Mesendoderm (in vitro differentiated cells): ENCODE data around the gene C22orf15.
"Not testable (repeated sequence)": the region's sequence is repeated elsewhere in the genome, so short reads cannot be mapped to it uniquely, and the experiment has no call there.

Experiments used
- DNase-seq: peaks from one replicate; pipeline ENCODE4 v3.0.0; 2013
- H2AK5ac ChIP-seq: 2 replicates; pipeline ENCODE4 v1.6.1; 2013; ENCODE audit warnings: low read length, inconsistent platforms
- H2BK120ac ChIP-seq: 2 replicates; pipeline ENCODE4 v1.6.1; 2013; ENCODE audit warnings: low read depth, mild to moderate bottlenecking, low read length, moderate library complexity, mixed read lengths
- H2BK15ac ChIP-seq: replicated peaks from 2 replicates; pipeline ENCODE4 v1.6.1; 2013; ENCODE audit warnings: low read depth, mild to moderate bottlenecking, moderate library complexity
- H2BK5ac ChIP-seq: 2 replicates; pipeline ENCODE4 v1.6.1; 2013; ENCODE audit warnings: low read length, inconsistent platforms
- H3K18ac ChIP-seq: 2 replicates; pipeline ENCODE4 v1.6.1; 2013; ENCODE audit warnings: mild to moderate bottlenecking, low read length, mixed read lengths
- H3K23ac ChIP-seq: one replicate; pipeline ENCODE4 v1.6.1; 2013; ENCODE audit warnings: low read length
- H3K27ac ChIP-seq: 2 replicates; pipeline ENCODE4 v1.5.1; 2013; ENCODE audit warnings: low read depth, mild to moderate bottlenecking, inconsistent platforms, low read length, moderate library complexity
- H3K27me3 ChIP-seq: 2 replicates; pipeline ENCODE4 v1.6.1; 2013; ENCODE audit warnings: low read length, control low read depth, mild to moderate bottlenecking, inconsistent platforms; ENCODE audit not compliant: insufficient read depth, poor library complexity
- H3K36me3 ChIP-seq: 2 replicates; pipeline ENCODE4 v1.6.1; 2013; ENCODE audit warnings: low read length, inconsistent platforms; ENCODE audit not compliant: control insufficient read depth, insufficient read depth
- H3K4ac ChIP-seq: one replicate; pipeline ENCODE4 v1.6.1; 2013; ENCODE audit warnings: low read depth, mild to moderate bottlenecking, low read length, moderate library complexity
- H3K4me1 ChIP-seq: 2 replicates; pipeline ENCODE4 v1.6.1; 2013; ENCODE audit warnings: low read depth, low read length, inconsistent platforms; ENCODE audit not compliant: control insufficient read depth
- H3K4me2 ChIP-seq: 2 replicates; pipeline ENCODE4 v1.6.1; 2013; ENCODE audit warnings: low read length
- H3K4me3 ChIP-seq: 2 replicates; pipeline ENCODE4 v1.5.1; 2013; ENCODE audit warnings: mild to moderate bottlenecking, low read length
- H3K56ac ChIP-seq: one replicate; pipeline ENCODE4 v1.6.1; 2013; ENCODE audit warnings: low read length
- H3K79me1 ChIP-seq: 2 replicates; pipeline ENCODE4 v1.6.1; 2013; ENCODE audit warnings: low read length, inconsistent platforms
- H3K79me2 ChIP-seq: 2 replicates; pipeline ENCODE4 v1.6.1; 2013; ENCODE audit warnings: mild to moderate bottlenecking, low read length; ENCODE audit not compliant: control insufficient read depth, insufficient read depth
- H3K9ac ChIP-seq: 2 replicates; pipeline ENCODE4 v1.6.1; 2013; ENCODE audit warnings: low read length, inconsistent platforms
- H4K5ac ChIP-seq: one replicate; pipeline ENCODE4 v1.6.1; 2013; ENCODE audit warnings: low read length
- H4K8ac ChIP-seq: one replicate; pipeline ENCODE4 v1.6.1; 2013; ENCODE audit warnings: low read depth, mild to moderate bottlenecking, control low read depth, low read length, moderate library complexity
- WGBS: extraction: QIAGEN DNeasy Blood & Tissue Kit; methylation state at CpG from one replicate; pipeline ENCODE4 v1.1.7; 2013; ENCODE audit warnings: low lambda C conversion rate, missing lambda C conversion rate; ENCODE audit not compliant: insufficient coverage; ENCODE audit errors: extremely low coverage; 5-methylcytosine and 5-hydroxymethylcytosine counted together

Gene C22orf15

DNA sequence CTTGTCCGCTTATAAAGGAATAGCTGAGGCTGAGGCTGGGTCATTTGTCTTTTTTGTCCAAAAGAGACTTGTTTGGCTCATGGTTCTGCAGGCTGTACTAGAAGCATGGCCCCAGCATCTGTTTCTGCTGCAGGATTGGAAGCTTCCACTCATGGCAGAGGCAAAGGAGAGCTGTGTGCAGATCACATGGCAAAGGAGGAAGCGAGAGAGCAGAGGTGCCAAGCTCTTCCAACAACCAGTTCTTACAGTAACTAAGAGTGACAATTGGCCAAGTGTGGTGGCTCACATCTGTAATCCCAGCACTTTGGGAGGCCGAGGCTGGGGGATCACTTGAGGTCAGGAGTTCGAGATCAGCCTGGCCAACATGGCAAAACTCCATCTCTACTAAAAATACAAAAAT is 34.7 kb upstream of the C22orf15 start:
- not testable (repeated sequence) for H4K5ac ChIP-seq, H2AK5ac ChIP-seq, H2BK15ac ChIP-seq, H2BK120ac ChIP-seq, H3K4me1 ChIP-seq, H3K27me3 ChIP-seq, H3K4ac ChIP-seq, H3K4me2 ChIP-seq, H3K27ac ChIP-seq, H3K18ac ChIP-seq, H3K56ac ChIP-seq, H2BK5ac ChIP-seq, H3K79me1 ChIP-seq, H3K9ac ChIP-seq, DNase-seq, H3K79me2 ChIP-seq, H3K36me3 ChIP-seq, H3K23ac ChIP-seq, H3K4me3 ChIP-seq, H4K8ac ChIP-seq
- no CpG with 5 or more reads among the region's 4 CpGs for WGBS

DNA sequence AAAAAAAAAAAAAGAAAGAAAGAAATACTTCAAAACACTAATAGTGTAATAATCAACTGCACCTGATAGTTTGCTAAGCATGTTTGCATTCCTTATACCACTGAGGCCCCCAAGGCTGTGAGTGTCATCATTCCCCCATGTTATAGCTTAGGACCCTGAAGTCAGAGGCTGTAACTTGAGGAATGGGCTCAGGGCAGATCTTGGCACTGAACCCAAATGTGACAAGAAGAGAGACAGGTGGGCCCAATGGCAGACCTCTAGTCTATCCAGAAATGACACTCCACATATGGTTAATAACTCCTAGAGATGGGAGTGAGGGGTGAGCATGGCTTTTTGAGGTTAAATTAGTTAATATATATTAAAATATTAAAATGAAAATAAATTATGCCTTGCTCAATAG is 25.1 kb upstream of the C22orf15 start:
- no peak for DNase-seq
- Histone ChIP-seq H3K4me1 (no peaks in the 10 kb centered on the region), H3K79me2 (no peaks in the 10 kb centered on the region), H3K36me3 (no peaks in the 10 kb centered on the region), H4K5ac (no peak overlapping the region), H3K27ac (no peak overlapping the region), H3K23ac (no peak overlapping the region), H3K79me1 (no peaks in the 10 kb centered on the region), H3K27me3 (no peaks in the 10 kb centered on the region), H3K4me2 (no peak overlapping the region), H3K4me3 (no peak overlapping the region), H2AK5ac (no peak overlapping the region), H2BK120ac (no peak overlapping the region), H3K56ac (no peak overlapping the region), H3K18ac (no peak overlapping the region), H2BK5ac (no peak overlapping the region), H3K4ac (no peak overlapping the region), H2BK15ac (no peak overlapping the region), H4K8ac (no peak overlapping the region), H3K9ac (no peak overlapping the region)

DNA sequence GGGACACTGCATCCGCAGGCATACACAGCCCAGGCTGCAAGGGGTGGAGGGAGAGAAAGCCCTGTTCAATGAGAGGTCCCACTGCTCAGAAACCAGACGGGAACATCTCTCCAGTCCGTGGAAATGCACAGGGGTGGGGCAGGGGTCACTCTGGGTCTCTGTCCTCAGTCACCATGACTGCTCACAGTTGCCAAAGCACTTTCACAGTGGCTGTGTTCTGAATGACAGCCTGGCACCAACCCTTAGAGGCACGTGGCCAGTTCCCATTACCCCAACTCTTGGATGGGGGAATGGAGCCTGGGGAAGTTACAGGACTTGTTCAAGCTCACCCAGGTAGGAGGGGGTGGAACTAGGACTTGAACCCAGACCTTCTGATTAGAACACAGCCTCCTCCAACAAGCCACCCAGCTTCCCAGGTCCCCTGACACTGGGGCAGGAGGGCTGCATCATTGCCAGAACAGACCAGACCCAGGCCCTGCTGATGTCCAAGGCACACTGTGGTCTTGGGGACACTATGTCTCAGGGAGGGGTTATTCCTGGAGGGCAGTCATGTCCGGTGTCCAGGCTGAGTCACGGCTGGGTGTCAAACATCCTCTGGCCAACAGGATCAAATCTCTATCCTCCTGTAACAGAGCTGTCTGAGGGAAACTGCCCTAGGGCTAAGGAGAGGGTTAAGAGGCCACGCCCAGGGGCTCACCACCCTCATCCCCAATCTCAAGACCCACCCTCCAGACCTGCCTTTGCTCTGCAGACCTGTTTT is 20.1 kb upstream of the C22orf15 start:
- H3K27me3 ChIP-seq: no peaks in the 10 kb centered on the region
- H3K9ac ChIP-seq: no peak overlapping the region
- no peak overlapping the region for H3K18ac ChIP-seq
- H3K4me3 ChIP-seq: no peak overlapping the region
- H2AK5ac ChIP-seq: no peak overlapping the region
- H4K5ac ChIP-seq: no peak overlapping the region
- no peak overlapping the region for H3K23ac ChIP-seq
- no peak overlapping the region for H3K4ac ChIP-seq
- no peaks in the 10 kb centered on the region for H3K4me1 ChIP-seq
- H3K27ac ChIP-seq: no peak overlapping the region
- no peak overlapping the region for H3K56ac ChIP-seq
- peaks cover 1% of the 10 kb centered on the region for H3K36me3 ChIP-seq
- no peak overlapping the region for H2BK120ac ChIP-seq
- no peak overlapping the region for H3K4me2 ChIP-seq
- WGBS: no CpG with 5 or more reads among the region's 7 CpGs
- H2BK15ac ChIP-seq: no peak overlapping the region
- no peaks in the 10 kb centered on the region for H3K79me1 ChIP-seq
- no peak overlapping the region for H4K8ac ChIP-seq
- no peak for DNase-seq
- H2BK5ac ChIP-seq: no peak overlapping the region
- H3K79me2 ChIP-seq: no peaks in the 10 kb centered on the region

DNA sequence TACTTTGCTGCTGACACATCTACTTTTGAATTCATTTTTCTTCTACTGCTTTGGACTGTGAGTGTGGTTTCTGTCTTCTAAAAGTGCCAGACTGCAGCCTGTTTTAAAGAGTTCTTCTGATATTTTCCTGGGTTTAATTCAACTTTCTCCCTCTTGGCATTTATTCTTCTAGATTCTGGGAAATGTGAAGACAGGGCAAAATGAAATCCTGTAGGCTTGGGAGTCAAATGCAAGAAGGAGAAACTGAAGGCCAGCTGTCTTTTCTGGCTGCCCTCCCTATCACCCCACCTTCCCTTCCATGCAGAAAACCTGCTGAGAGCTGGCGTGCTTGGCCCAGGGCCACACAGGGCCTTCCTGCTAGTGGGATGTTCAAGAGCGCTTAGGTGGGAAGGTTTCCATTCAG is 19.5 kb upstream of the C22orf15 start:
- Histone ChIP-seq H3K4ac (no peak overlapping the region), H3K27ac (no peak overlapping the region), H3K36me3 (peaks cover 1% of the 10 kb centered on the region), H3K9ac (no peak overlapping the region), H4K5ac (no peak overlapping the region), H3K4me3 (no peak overlapping the region), H3K79me2 (no peaks in the 10 kb centered on the region), H2BK15ac (no peak overlapping the region), H3K4me2 (no peak overlapping the region), H2AK5ac (no peak overlapping the region), H2BK5ac (no peak overlapping the region), H3K56ac (no peak overlapping the region), H3K79me1 (no peaks in the 10 kb centered on the region), H2BK120ac (no peak overlapping the region), H4K8ac (no peak overlapping the region), H3K27me3 (no peaks in the 10 kb centered on the region), H3K4me1 (no peaks in the 10 kb centered on the region), H3K18ac (no peak overlapping the region), H3K23ac (no peak overlapping the region)
- WGBS: no CpG with 5 or more reads among the region's 2 CpGs
- no peak for DNase-seq

GRCh38 chr22:23744001-23744400 is 18.8 kb upstream of the C22orf15 start:
- no peak overlapping the region for H3K9ac ChIP-seq
- no CpG with 5 or more reads among the region's 13 CpGs for WGBS
- peaks cover 1% of the 10 kb centered on the region for H3K36me3 ChIP-seq
- no peak overlapping the region for H3K4ac ChIP-seq
- H4K5ac ChIP-seq: no peak overlapping the region
- no peaks in the 10 kb centered on the region for H3K27me3 ChIP-seq
- H2BK120ac ChIP-seq: no peak overlapping the region
- H3K18ac ChIP-seq: no peak overlapping the region
- H2BK15ac ChIP-seq: no peak overlapping the region
- no peak overlapping the region for H2AK5ac ChIP-seq
- no peaks in the 10 kb centered on the region for H3K79me1 ChIP-seq
- no peak overlapping the region for H2BK5ac ChIP-seq
- H3K4me3 ChIP-seq: no peak overlapping the region
- no peaks in the 10 kb centered on the region for H3K4me1 ChIP-seq
- no peak overlapping the region for H3K4me2 ChIP-seq
- no peak overlapping the region for H3K23ac ChIP-seq
- H3K27ac ChIP-seq: no peak overlapping the region
- DNase-seq: no peak
- H4K8ac ChIP-seq: no peak overlapping the region
- no peak overlapping the region for H3K56ac ChIP-seq
- H3K79me2 ChIP-seq: no peaks in the 10 kb centered on the region

DNA sequence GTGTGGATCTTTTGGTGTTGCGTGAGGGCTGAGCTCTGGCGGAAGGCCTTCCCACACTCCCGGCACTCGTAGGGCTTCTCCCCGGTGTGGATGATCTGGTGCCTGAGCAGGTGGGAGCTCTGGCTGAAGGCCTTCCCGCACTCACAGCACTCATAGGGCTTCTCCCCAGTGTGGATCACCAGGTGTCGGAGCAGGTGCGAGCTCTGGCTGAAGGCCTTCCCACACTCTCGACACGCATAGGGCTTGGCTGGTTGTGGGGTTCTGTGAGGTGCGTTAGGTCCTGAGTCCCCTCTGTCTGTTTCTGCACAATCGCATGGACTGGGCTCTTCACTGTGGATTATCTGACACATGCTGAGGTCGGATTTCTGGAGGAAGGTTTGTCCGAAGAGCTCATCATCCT is 18.3 kb upstream of the C22orf15 start:
- Histone ChIP-seq H3K4ac (no peak overlapping the region), H3K79me1 (no peaks in the 10 kb centered on the region), H3K27me3 (no peaks in the 10 kb centered on the region), H3K79me2 (no peaks in the 10 kb centered on the region), H2BK15ac (no peak overlapping the region), H3K36me3 (peaks cover 1% of the 10 kb centered on the region), H3K56ac (no peak overlapping the region), H3K4me2 (no peak overlapping the region), H3K18ac (no peak overlapping the region), H3K4me3 (no peak overlapping the region), H4K8ac (no peak overlapping the region), H4K5ac (no peak overlapping the region), H2BK5ac (no peak overlapping the region), H3K9ac (no peak overlapping the region), H2BK120ac (no peak overlapping the region), H2AK5ac (no peak overlapping the region), H3K27ac (no peak overlapping the region), H3K23ac (no peak overlapping the region), H3K4me1 (no peaks in the 10 kb centered on the region)
- no peak for DNase-seq
- no CpG with 5 or more reads among the region's 14 CpGs for WGBS
